GM12878 (cell line): ENCODE results near the gene HIVEP3. TPM values are rescaled to one million over a fixed set of nuclear protein-coding genes. Genes with fewer than 3 reads are reported as not detected.

ENCODE experiments used
- ATAC-seq: fragments of 200-7000 bp; cut with Tn5 transposase; 3 replicates; pipeline ENCODE4 v1.9.1; 2020; ENCODE audit warnings: mild to moderate bottlenecking, moderate library complexity
- BruUV-seq: library from RNA; stranded (reverse); fragments of 400-500 nt; replicated peaks from 2 replicates; lab custom pipeline; 2021; lab: Mats Ljungman, UMichigan
- CTCF ChIA-PET: fragments of 300-600 bp; sonication (Branson Sonifier 250); formaldehyde crosslinking; extraction: SDS; loops from one replicate; lab custom pipeline; 2021; ENCODE audit warnings: inconsistent platforms; lab: Yijun Ruan, JAX
- POLR2A ChIA-PET: fragments of 350-600 bp; formaldehyde crosslinking; extraction: SDS; loops from one replicate; lab custom pipeline; 2021; ENCODE audit warnings: inconsistent platforms; lab: Charles Lee
- RAD21 ChIA-PET: fragments of 300-600 bp; sonication (Branson Sonifier 250); formaldehyde crosslinking; loops from one replicate; lab custom pipeline; 2023; ENCODE audit warnings: antibody characterized with exemption; ENCODE audit not compliant: unreplicated experiment; lab: Charles Lee
- SMC1A ChIA-PET: fragments of 300-600 bp; sonication (Branson Sonifier 250); formaldehyde crosslinking; loops from one replicate; lab custom pipeline; 2023; ENCODE audit not compliant: unreplicated experiment, uncharacterized antibody; lab: Charles Lee
- DNase-seq: peaks from one replicate; pipeline ENCODE4 v3.0.0-alpha.2; 2011; ENCODE audit warnings: low read depth, low spot score
- FAIRE-seq: peaks from 3 replicates; lab custom pipeline; 2011; peaks lifted over from hg19 to GRCh38; lab: Jason Lieb, UNC
- H2AFZ ChIP-seq: 2 replicates; pipeline ENCODE4 v1.6.0; 2011; ENCODE audit warnings: low read depth, low read length, control low read depth; ENCODE audit not compliant: control insufficient read depth
- H3K27ac ChIP-seq: 2 replicates; pipeline ENCODE4 v1.5.1; 2011; ENCODE audit warnings: control low read depth; ENCODE audit not compliant: control insufficient read depth, insufficient read depth
- H3K27me3 ChIP-seq, 2 experiments: replicated peaks in 1 of 2; 2 replicates each; pipeline versions ENCODE4 v1.6.0 to v1.6.1; 2011; ENCODE audit warnings: low read length in 1 of 2; ENCODE audit not compliant: control insufficient read depth in 2 of 2, insufficient read depth in 2 of 2
- H3K36me3 ChIP-seq, 2 experiments: 2 replicates each; pipeline ENCODE4 v1.5.1; 2011; ENCODE audit warnings: low read length in 1 of 2; ENCODE audit not compliant: control insufficient read depth in 2 of 2, insufficient read depth in 2 of 2
- H3K4me1 ChIP-seq: 2 replicates; pipeline ENCODE4 v1.6.1; 2011; ENCODE audit warnings: mild to moderate bottlenecking, low read length, moderate library complexity, mixed read lengths; ENCODE audit not compliant: control insufficient read depth, insufficient read depth
- H3K4me2 ChIP-seq: 2 replicates; pipeline ENCODE4 v1.6.0; 2011; ENCODE audit warnings: control low read depth; ENCODE audit not compliant: control insufficient read depth, insufficient read depth
- H3K4me3 ChIP-seq: fragments of 200-600 bp; sonication (generic); 2 replicates; pipeline ENCODE4 v1.5.1; 2016
- H3K79me2 ChIP-seq: 2 replicates; pipeline ENCODE4 v1.6.0; 2011; ENCODE audit warnings: low read length; ENCODE audit not compliant: control insufficient read depth, insufficient read depth
- H3K9ac ChIP-seq: 2 replicates; pipeline ENCODE4 v1.8.0; 2011; ENCODE audit warnings: low read length, control low read depth, mixed read lengths; ENCODE audit not compliant: control insufficient read depth, insufficient read depth
- H3K9me3 ChIP-seq: replicated peaks from 3 replicates; pipeline ENCODE4 v1.5.1; 2011; ENCODE audit warnings: mild to moderate bottlenecking, low read length; ENCODE audit not compliant: control insufficient read depth, insufficient read depth
- H4K20me1 ChIP-seq: 2 replicates; pipeline ENCODE4 v1.6.0; 2011; ENCODE audit not compliant: control insufficient read depth, insufficient read depth
- CREB1 ChIP-seq: IDR thresholded peaks from 2 replicates; pipeline ENCODE4 v1.6.1; 2012; ENCODE audit warnings: low read depth, mild to moderate bottlenecking, inconsistent platforms
- HCFC1 ChIP-seq: fragments of 150-350 bp; IDR thresholded peaks from 2 replicates; pipeline ENCODE4 v1.6.1; 2014; ENCODE audit warnings: low read length
- MYB ChIP-seq: fragments of 150-350 bp; IDR thresholded peaks from 2 replicates; pipeline ENCODE4 v1.6.1; 2014; ENCODE audit warnings: mild to moderate bottlenecking, low read depth, low read length, borderline replicate concordance
- NR2F1 ChIP-seq: fragments of 450-650 bp; conservative IDR thresholded peaks from 2 replicates; pipeline ENCODE4 v1.6.1; 2017; ENCODE audit warnings: mild to moderate bottlenecking
- PML ChIP-seq: IDR thresholded peaks from 2 replicates; pipeline ENCODE4 v1.6.1; 2012; ENCODE audit warnings: low read length, inconsistent platforms
- RAD21 ChIP-seq: IDR thresholded peaks from 2 replicates; pipeline ENCODE4 v1.6.1; 2011; ENCODE audit warnings: mild to moderate bottlenecking, low read depth, low read length, moderate library complexity; ENCODE audit not compliant: insufficient read depth
- RBBP5 ChIP-seq: fragments of 200-600 bp; sonication (generic); conservative IDR thresholded peaks from 2 replicates; pipeline ENCODE4 v1.6.1; 2016
- SREBF1 ChIP-seq: IDR thresholded peaks from 2 replicates; pipeline ENCODE4 v1.6.1; 2012; ENCODE audit warnings: mild to moderate bottlenecking, low read length
- TCF3 ChIP-seq: IDR thresholded peaks from 2 replicates; pipeline ENCODE4 v1.6.1; 2012; ENCODE audit warnings: low read depth, mild to moderate bottlenecking, low read length, borderline replicate concordance; ENCODE audit not compliant: insufficient read depth
- TCF7 ChIP-seq: IDR thresholded peaks from 2 replicates; pipeline ENCODE4 v1.6.1; 2014; ENCODE audit warnings: antibody characterized with exemption, borderline replicate concordance
- WGBS: methylation state at CpG from one replicate; pipeline ENCODE4 v1.1.6; 2016; ENCODE audit warnings: low lambda C conversion rate; ENCODE audit not compliant: insufficient replicate concordance, insufficient coverage; ENCODE audit errors: missing lambda C conversion rate; 5-methylcytosine and 5-hydroxymethylcytosine counted together
- in situ Hi-C: fragments of 300-500 bp; cut with MboI; formaldehyde crosslinking; loops from 9 replicates; pipeline ENCODE4 v1.14.3; 2018; ENCODE audit warnings: mixed read lengths
- intact Hi-C: fragments of 100-400 bp; cut with micrococcal nuclease; formaldehyde crosslinking; loops from one replicate; pipeline ENCODE4 v1.14.2; 2022; ENCODE audit not compliant: unreplicated experiment
- polyA plus RNA-seq, 11 experiments: library from polyadenylated mRNA; depleted of rRNA in 4 of 11; unstranded in 6 of 11; stranded (reverse) in 5 of 11; fragments of >200 nt; fragmentation: Nextera tagmentation in 4 of 11; fragmentation: Illumina TruSeq in 1 of 11; extraction: Ambion mirVana in 4 of 11; extraction: Trizol in 1 of 11; gene quantifications; 1 replicate in 1 of 11; 2 replicates in 10 of 11; pipeline versions ENCODE4 v1.2.1 to v1.2.3, GENCODE V29; 2011 to 2016; ENCODE audit warnings: inconsistent platforms in 2 of 11, missing spikeins in 2 of 11, low read depth in 1 of 11
- total RNA-seq, 4 experiments: library from RNA; depleted of rRNA in 3 of 4; stranded (reverse); fragments of >200 nt in 3 of 4; fragmentation: Illumina TruSeq in 1 of 4; extraction: Trizol in 1 of 4; gene quantifications; 2 replicates each; pipeline versions ENCODE4 v1.2.1 to v1.2.3, GENCODE V29; 2013 to 2021
- TF ChIP-seq, protein P1 (sequence below): IDR thresholded peaks from 2 replicates; pipeline ENCODE4 v1.6.1; 2012; ENCODE audit warnings: low read depth, low read length, improper control_type of control experiment
- TF ChIP-seq, protein P2 (sequence below): IDR thresholded peaks from 2 replicates; pipeline ENCODE4 v1.6.1; 2011; ENCODE audit warnings: low read depth, mild to moderate bottlenecking, low read length, moderate library complexity, borderline replicate concordance; ENCODE audit errors: extremely low read depth

The HIVEP3 gene
- total and polyA plus RNA-seq, 10 of the 15 experiments (the other 5 are each of a cell fraction or from before 2014, with no cell fraction given), result 1.8 to 13.6 (median 3.8) TPM

DNA sequence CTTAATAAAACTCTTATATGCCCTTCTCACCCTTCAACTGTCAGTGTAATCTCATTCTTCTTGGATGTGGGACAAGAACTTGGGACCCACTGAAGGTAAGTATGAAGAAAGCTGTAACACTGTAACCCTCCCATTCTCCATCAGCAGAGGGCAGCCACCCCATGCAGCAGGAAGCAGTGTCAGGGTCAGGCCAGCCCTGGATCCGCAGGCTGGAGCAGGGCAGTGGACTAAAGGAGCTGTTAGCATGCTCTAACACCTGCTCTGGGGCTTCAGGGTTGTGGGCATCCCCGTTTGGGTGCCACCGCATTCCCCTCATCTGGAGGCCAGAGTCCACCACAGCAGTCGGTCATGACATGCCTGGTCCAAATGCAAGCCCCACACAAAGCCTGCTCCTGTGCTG, 156.5 kb downstream of the HIVEP3 start:
- SMC1A ChIA-PET, result interaction anchor here (0.9 kb wide), 1 partner anchor 189 kb away, joined by 3 read pairs; no protein-coding TSS in a partner anchor
- Histone ChIP-seq H3K27ac (no peak overlapping the region), H3K9ac (no peak overlapping the region), H3K27me3 (no peaks in the 10 kb centered on the region), H2AFZ (no peak overlapping the region), H3K4me2 (no peak overlapping the region), H3K4me3 (no peak overlapping the region), H3K36me3 (no peaks in the 10 kb centered on the region; a peak in 1 of 4 replicates), H3K4me1 (peaks cover 20% of the 10 kb centered on the region), H3K9me3 (peaks cover 4% of the 10 kb centered on the region), H3K79me2 (no peaks in the 10 kb centered on the region), H4K20me1 (no peaks in the 10 kb centered on the region)
- POLR2A ChIA-PET, result no interaction called here
- no TSS peak for BruUV-seq
- DNase-seq, result no peak
- TF ChIP-seq TCF7, result no peak
- TF ChIP-seq, protein P1, sequence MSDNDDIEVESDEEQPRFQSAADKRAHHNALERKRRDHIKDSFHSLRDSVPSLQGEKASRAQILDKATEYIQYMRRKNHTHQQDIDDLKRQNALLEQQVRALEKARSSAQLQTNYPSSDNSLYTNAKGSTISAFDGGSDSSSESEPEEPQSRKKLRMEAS, result no peak
- no peak for FAIRE-seq
- RAD21 ChIA-PET, result no interaction called here
- in situ Hi-C loops (no loop called here), intact Hi-C loops (no loop called here)
- CTCF ChIA-PET, result no interaction called here
- 75% methylated on average over 4 of the region's 4 CpGs for WGBS
- ATAC-seq, result no peak

DNA sequence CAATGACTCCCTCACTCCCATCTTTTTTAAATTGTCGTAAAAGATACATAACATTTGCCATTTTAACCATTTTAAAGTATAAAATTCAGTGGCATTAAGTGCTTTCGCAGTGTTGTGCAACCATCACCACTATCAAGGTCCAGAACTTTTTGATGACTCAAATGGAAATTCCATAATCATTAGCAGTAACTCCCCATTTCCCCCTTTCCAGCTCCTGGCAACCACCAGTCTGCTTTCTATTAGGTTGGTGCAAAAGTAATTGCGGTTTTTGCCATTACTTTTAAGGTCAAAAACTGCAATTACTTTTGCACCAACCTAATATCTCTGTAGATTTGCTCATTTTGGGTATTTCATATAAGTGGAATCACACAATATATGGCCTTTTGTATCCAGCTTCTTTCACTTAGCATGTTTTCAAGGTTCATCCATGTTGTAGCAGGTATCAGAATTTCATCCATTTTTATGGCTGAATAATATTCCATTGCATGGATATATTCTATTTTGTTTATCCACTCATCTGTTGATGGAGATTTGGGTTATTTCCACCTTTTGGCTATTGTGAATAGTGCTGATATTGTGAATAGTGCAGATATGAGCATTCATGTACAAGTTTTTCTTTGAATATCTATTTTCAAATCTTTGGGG, 159.7 kb downstream of the HIVEP3 start:
- ChIA-PET RAD21 (no interaction called here), SMC1A (interaction anchor here (1.2 kb wide), 1 partner anchor 180 kb away, joined by 3 read pairs; no protein-coding TSS in a partner anchor), POLR2A (no interaction called here), CTCF (interaction anchor here (0.8 kb wide), 1 partner anchor 41 kb away, joined by 3 read pairs; no protein-coding TSS in a partner anchor)
- in situ Hi-C loops, result no loop called here
- H4K20me1 ChIP-seq, result no peaks in the 10 kb centered on the region
- H3K4me3 ChIP-seq, result no peak overlapping the region
- DNase-seq (no peak), ATAC-seq (no peak)
- BruUV-seq, result no TSS peak
- H3K36me3 ChIP-seq, result no peaks in the 10 kb centered on the region; a peak in 1 of 4 replicates
- H3K27ac ChIP-seq, result no peak overlapping the region
- H3K9ac ChIP-seq, result no peak overlapping the region
- peaks cover 8% of the 10 kb centered on the region for H3K4me1 ChIP-seq
- peaks cover 4% of the 10 kb centered on the region for H3K9me3 ChIP-seq
- no peak overlapping the region for H2AFZ ChIP-seq
- WGBS, result 82% methylated on average over 3 of the region's 3 CpGs
- intact Hi-C loops, result loop anchor here (10.0 kb wide), 2 partner anchors 196 to 276 kb away; no protein-coding TSS in a partner anchor
- no peaks in the 10 kb centered on the region for H3K27me3 ChIP-seq
- no peak for TF ChIP-seq SREBF1
- TF ChIP-seq RBBP5, result no peak
- TF ChIP-seq, protein P2, sequence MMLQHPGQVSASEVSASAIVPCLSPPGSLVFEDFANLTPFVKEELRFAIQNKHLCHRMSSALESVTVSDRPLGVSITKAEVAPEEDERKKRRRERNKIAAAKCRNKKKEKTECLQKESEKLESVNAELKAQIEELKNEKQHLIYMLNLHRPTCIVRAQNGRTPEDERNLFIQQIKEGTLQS, result no peak
- no peak for TF ChIP-seq MYB
- no peak for TF ChIP-seq HCFC1
- TF ChIP-seq CREB1, result no peak
- TF ChIP-seq TCF3, result no peak
- TF ChIP-seq NR2F1, result no peak
- no peak for TF ChIP-seq PML
- TF ChIP-seq RAD21, result no peak
- TF ChIP-seq, all 136 proteins: peak for 0
- Histone ChIP-seq H3K79me2 (no peaks in the 10 kb centered on the region), H3K4me2 (no peak overlapping the region)
- FAIRE-seq, result no peak
